Measurements from ENCODE around the gene C2.

DNA sequence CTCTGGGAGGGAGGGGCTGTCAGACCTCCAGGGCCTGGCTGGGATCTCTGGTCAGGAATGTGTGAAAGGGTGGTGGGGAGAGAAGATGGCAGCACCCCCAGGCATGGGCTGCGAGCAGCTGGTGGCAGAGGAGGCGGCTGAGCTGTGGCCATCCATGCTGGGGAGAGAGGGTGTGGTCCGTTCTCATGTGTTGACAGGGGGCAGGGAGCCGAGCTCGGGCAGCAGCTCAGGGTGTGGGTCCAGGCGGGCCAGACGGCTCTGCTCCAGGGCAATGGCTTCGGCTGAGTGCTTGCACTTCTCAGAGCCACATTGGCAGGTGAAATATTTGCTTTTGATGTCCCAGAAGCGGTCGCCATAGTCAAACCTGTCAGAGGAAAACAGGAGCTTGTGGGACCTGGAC lies 47.6 kb upstream of the C2 start:
- TF ChIP-seq NFYB (CRISPR knock-in tag; conservative IDR thresholded peaks at IDR 0.05; ENCODE audit: low read depth) (no peak), ZNF671 (CRISPR knock-in tag; IDR thresholded peaks at IDR 0.05) (no peak), ELF4 (CRISPR knock-in tag; IDR thresholded peaks at IDR 0.05; ENCODE audit: low read depth) (no peak), ESRRA (CRISPR knock-in tag; IDR thresholded peaks at IDR 0.05; ENCODE audit: borderline replicate concordance) (no peak), ZNF219 (CRISPR knock-in tag; IDR thresholded peaks at IDR 0.05; ENCODE audit: borderline replicate concordance) (no peak), NFE2L1 (CRISPR knock-in tag; IDR thresholded peaks at IDR 0.05) (no peak), NR1H2 (CRISPR knock-in tag; IDR thresholded peaks at IDR 0.05) (no peak), SOX15 (CRISPR knock-in tag; IDR thresholded peaks at IDR 0.05) (no peak)
- TF ChIP-seq, protein P1, sequence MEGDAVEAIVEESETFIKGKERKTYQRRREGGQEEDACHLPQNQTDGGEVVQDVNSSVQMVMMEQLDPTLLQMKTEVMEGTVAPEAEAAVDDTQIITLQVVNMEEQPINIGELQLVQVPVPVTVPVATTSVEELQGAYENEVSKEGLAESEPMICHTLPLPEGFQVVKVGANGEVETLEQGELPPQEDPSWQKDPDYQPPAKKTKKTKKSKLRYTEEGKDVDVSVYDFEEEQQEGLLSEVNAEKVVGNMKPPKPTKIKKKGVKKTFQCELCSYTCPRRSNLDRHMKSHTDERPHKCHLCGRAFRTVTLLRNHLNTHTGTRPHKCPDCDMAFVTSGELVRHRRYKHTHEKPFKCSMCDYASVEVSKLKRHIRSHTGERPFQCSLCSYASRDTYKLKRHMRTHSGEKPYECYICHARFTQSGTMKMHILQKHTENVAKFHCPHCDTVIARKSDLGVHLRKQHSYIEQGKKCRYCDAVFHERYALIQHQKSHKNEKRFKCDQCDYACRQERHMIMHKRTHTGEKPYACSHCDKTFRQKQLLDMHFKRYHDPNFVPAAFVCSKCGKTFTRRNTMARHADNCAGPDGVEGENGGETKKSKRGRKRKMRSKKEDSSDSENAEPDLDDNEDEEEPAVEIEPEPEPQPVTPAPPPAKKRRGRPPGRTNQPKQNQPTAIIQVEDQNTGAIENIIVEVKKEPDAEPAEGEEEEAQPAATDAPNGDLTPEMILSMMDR (IDR thresholded peaks at IDR 0.05) = no peak
- TF ChIP-seq, protein P2, sequence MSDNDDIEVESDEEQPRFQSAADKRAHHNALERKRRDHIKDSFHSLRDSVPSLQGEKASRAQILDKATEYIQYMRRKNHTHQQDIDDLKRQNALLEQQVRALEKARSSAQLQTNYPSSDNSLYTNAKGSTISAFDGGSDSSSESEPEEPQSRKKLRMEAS (CRISPR knock-in tag; IDR thresholded peaks at IDR 0.05) = no peak
- TF ChIP-seq, protein P3, sequence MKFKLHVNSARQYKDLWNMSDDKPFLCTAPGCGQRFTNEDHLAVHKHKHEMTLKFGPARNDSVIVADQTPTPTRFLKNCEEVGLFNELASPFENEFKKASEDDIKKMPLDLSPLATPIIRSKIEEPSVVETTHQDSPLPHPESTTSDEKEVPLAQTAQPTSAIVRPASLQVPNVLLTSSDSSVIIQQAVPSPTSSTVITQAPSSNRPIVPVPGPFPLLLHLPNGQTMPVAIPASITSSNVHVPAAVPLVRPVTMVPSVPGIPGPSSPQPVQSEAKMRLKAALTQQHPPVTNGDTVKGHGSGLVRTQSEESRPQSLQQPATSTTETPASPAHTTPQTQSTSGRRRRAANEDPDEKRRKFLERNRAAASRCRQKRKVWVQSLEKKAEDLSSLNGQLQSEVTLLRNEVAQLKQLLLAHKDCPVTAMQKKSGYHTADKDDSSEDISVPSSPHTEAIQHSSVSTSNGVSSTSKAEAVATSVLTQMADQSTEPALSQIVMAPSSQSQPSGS (CRISPR knock-in tag; IDR thresholded peaks at IDR 0.05; ENCODE audit: borderline replicate concordance, low read depth) = no peak
